Neural cell (in vitro differentiated cells): ENCODE results near the gene MASP2. TPM values are rescaled to one million over a fixed set of nuclear protein-coding genes. Genes with fewer than 3 reads are reported as not detected.

Experiments
- H2AFZ ChIP-seq: fragments of 200-600, 300-800 bp; sonication (generic), shearing (Covaris generic); 2 replicates; pipeline ENCODE4 v1.6.0; 2014; ENCODE audit warnings: low read depth, mild to moderate bottlenecking, antibody characterized with exemption, low read length, moderate library complexity
- H3F3A ChIP-seq: fragments of 200-600 bp; shearing (Covaris generic); 2 replicates; pipeline ENCODE4 v1.6.1; 2016; ENCODE audit warnings: mild to moderate bottlenecking, moderate library complexity, mixed read lengths, antibody characterized with exemption, low read length; ENCODE audit not compliant: insufficient read depth, poor library complexity, severe bottlenecking
- H3K27ac ChIP-seq: fragments of 200-600, 300-800 bp; sonication (generic), shearing (Covaris generic); 2 replicates; pipeline ENCODE4 v1.5.1; 2014; ENCODE audit warnings: mild to moderate bottlenecking, low read length, moderate library complexity
- H3K27me3 ChIP-seq: fragments of 300-800, 200-600 bp; sonication (generic), shearing (Covaris generic); 2 replicates; pipeline ENCODE4 v1.6.0; 2014; ENCODE audit warnings: mild to moderate bottlenecking, low read depth, low read length, moderate library complexity; ENCODE audit not compliant: insufficient read depth
- H3K36me3 ChIP-seq: fragments of 300-800, 200-600 bp; sonication (generic), shearing (Covaris generic); 2 replicates; pipeline ENCODE4 v1.5.1; 2014; ENCODE audit warnings: mild to moderate bottlenecking, antibody characterized with exemption, low read length, moderate library complexity; ENCODE audit not compliant: insufficient read depth
- H3K4me2 ChIP-seq: fragments of 300-800, 200-600 bp; sonication (generic), shearing (Covaris generic); 2 replicates; pipeline ENCODE4 v1.6.0; 2014; ENCODE audit warnings: mild to moderate bottlenecking, low read length
- H3K4me3 ChIP-seq: fragments of 300-800, 200-600 bp; sonication (generic), shearing (Covaris generic); 2 replicates; pipeline ENCODE4 v1.5.1; 2014; ENCODE audit warnings: mild to moderate bottlenecking, low read length, moderate library complexity
- H3K79me2 ChIP-seq: fragments of 200-600 bp; shearing (Covaris generic); replicated peaks from 2 replicates; pipeline ENCODE4 v1.6.0; 2014; ENCODE audit warnings: mild to moderate bottlenecking, low read length, moderate library complexity; ENCODE audit not compliant: insufficient read depth
- H3K9ac ChIP-seq: fragments of 300-800, 200-600 bp; sonication (generic), shearing (Covaris generic); 2 replicates; pipeline ENCODE4 v1.6.1; 2016; ENCODE audit warnings: mild to moderate bottlenecking, low read length, mixed read lengths
- H3K9me2 ChIP-seq: fragments of 200-600 bp; shearing (Covaris generic); 2 replicates; pipeline ENCODE4 v1.6.1; 2016; ENCODE audit warnings: mild to moderate bottlenecking, low read length, mixed read lengths; ENCODE audit not compliant: insufficient read depth
- H3K9me3 ChIP-seq: fragments of 200-600, 300-800 bp; sonication (generic), shearing (Covaris generic); 2 replicates; pipeline ENCODE4 v1.6.1; 2016; ENCODE audit warnings: mild to moderate bottlenecking, mixed run types, low read length, moderate library complexity, mixed read lengths
- H4K20me1 ChIP-seq: fragments of 200-600 bp; shearing (Covaris generic); 2 replicates; pipeline ENCODE4 v1.6.1; 2016; ENCODE audit warnings: mild to moderate bottlenecking, mixed run types; ENCODE audit not compliant: insufficient read depth
- CTCF ChIP-seq: fragments of 450-650 bp; IDR thresholded peaks from 2 replicates; pipeline ENCODE4 v1.5.1; 2014; ENCODE audit warnings: antibody characterized with exemption, mild to moderate bottlenecking, moderate library complexity; ENCODE audit not compliant: poor library complexity, severe bottlenecking
- EP300 ChIP-seq: fragments of 450-650 bp; conservative IDR thresholded peaks from 2 replicates; pipeline ENCODE4 v1.6.1; 2014; ENCODE audit warnings: antibody characterized with exemption, mild to moderate bottlenecking, moderate library complexity; ENCODE audit not compliant: poor library complexity, severe bottlenecking
- EZH2 ChIP-seq: fragments of 200-600, 300-800 bp; shearing (Covaris generic), sonication (generic); IDR thresholded peaks from 2 replicates; pipeline ENCODE4 v1.6.1; 2014; ENCODE audit warnings: antibody characterized with exemption, low read length, borderline replicate concordance, mild to moderate bottlenecking; ENCODE audit not compliant: insufficient read depth, poor library complexity, severe bottlenecking
- MXI1 ChIP-seq: fragments of 450-650 bp; conservative IDR thresholded peaks from 2 replicates; pipeline ENCODE4 v1.6.1; 2014; ENCODE audit warnings: antibody characterized with exemption, mild to moderate bottlenecking; ENCODE audit not compliant: poor library complexity, severe bottlenecking
- POLR2AphosphoS5 ChIP-seq: IDR thresholded peaks from 2 replicates; pipeline ENCODE4 v1.6.1; 2012
- RAD21 ChIP-seq: fragments of 450-650 bp; conservative IDR thresholded peaks from 2 replicates; pipeline ENCODE4 v1.6.1; 2014; ENCODE audit warnings: antibody characterized with exemption, mild to moderate bottlenecking, moderate library complexity
- REST ChIP-seq: IDR thresholded peaks from 2 replicates; pipeline ENCODE4 v1.6.1; 2012; ENCODE audit warnings: borderline replicate concordance
- SMC3 ChIP-seq: fragments of 450-650 bp; conservative IDR thresholded peaks from 2 replicates; pipeline ENCODE4 v1.6.1; 2014; ENCODE audit warnings: antibody characterized with exemption, mild to moderate bottlenecking, moderate library complexity; ENCODE audit not compliant: poor library complexity
- TAF1 ChIP-seq: IDR thresholded peaks from 2 replicates; pipeline ENCODE4 v1.6.1; 2012; ENCODE audit warnings: low read depth
- polyA plus RNA-seq: library from polyadenylated mRNA; depleted of rRNA; stranded (reverse); fragments of >200 nt; gene quantifications from 2 replicates; pipeline ENCODE4 v1.2.3, GENCODE V29; 2014

The MASP2 gene
- polyA plus RNA-seq, 1 donor from 2014 or later: not detected

- TF ChIP-seq TAF1 (no peak), EZH2 (no peak), REST (no peak), POLR2AphosphoS5 (no peak), RAD21 (no peak), SMC3 (no peak), EP300 (no peak), MXI1 (no peak), CTCF (no peak)
- Histone ChIP-seq H3K9me3 (no peaks in the 10 kb centered on the region), H3F3A (no peaks in the 10 kb centered on the region), H4K20me1 (no peaks in the 10 kb centered on the region), H3K79me2 (no peaks in the 10 kb centered on the region), H3K27ac (no peak overlapping the region), H3K4me3 (no peak overlapping the region), H2AFZ (no peak overlapping the region), H3K27me3 (no peaks in the 10 kb centered on the region), H3K36me3 (no peaks in the 10 kb centered on the region), H3K9me2 (no peaks in the 10 kb centered on the region), H3K4me2 (no peak overlapping the region), H3K9ac (no peak overlapping the region)
Measured at GRCh38 chr1:11044849-11045427, 2.1 kb downstream of the MASP2 start.

- H3K9me2 ChIP-seq: no peaks in the 10 kb centered on the region
- H2AFZ ChIP-seq: no peak overlapping the region
- no peaks in the 10 kb centered on the region for H3K79me2 ChIP-seq
- H3F3A ChIP-seq: no peaks in the 10 kb centered on the region
- H3K27ac ChIP-seq: no peak overlapping the region
- H3K9me3 ChIP-seq: no peaks in the 10 kb centered on the region
- H3K9ac ChIP-seq: no peak overlapping the region
- H3K4me3 ChIP-seq: no peak overlapping the region
- no peaks in the 10 kb centered on the region for H3K27me3 ChIP-seq
- no peak overlapping the region for H3K4me2 ChIP-seq
- H3K36me3 ChIP-seq: no peaks in the 10 kb centered on the region
- no peak for TF ChIP-seq EZH2
- TF ChIP-seq TAF1: no peak
- no peak for TF ChIP-seq POLR2AphosphoS5
- no peak for TF ChIP-seq CTCF
- TF ChIP-seq EP300: no peak
- no peak for TF ChIP-seq MXI1
- no peak for TF ChIP-seq RAD21
- H4K20me1 ChIP-seq: no peaks in the 10 kb centered on the region
Measured at GRCh38 chr1:11044086-11044848, 2.8 kb downstream of the MASP2 start.
